Measurements from ENCODE around the gene HDGFL2. TPM values are rescaled to one million over a fixed set of nuclear protein-coding genes. Genes with fewer than 3 reads are reported as not detected.

Gene HDGFL2
- total RNA-seq, 1 donor from 2014 or later = 77.9 TPM

GRCh38 chr19:4513248-4513647, 41.2 kb downstream of the HDGFL2 start:
- no peak for DNase-seq (ENCODE audit: extremely low spot score, unreplicated experiment)
- Mint-ChIP-seq H3K36me3 (no peaks in the 10 kb centered on the region), H3K27ac (no peak overlapping the region), H3K4me3 (no peak overlapping the region), H3K4me1 (ENCODE audit: unreplicated experiment) (no peaks in the 10 kb centered on the region), H3K27me3 (no peaks in the 10 kb centered on the region), H3K9me3 (no peaks in the 10 kb centered on the region)
- no peak for TF ChIP-seq CTCF (conservative IDR thresholded peaks at IDR 0.05)

GRCh38 chr19:4515732-4516131, 43.6 kb downstream of the HDGFL2 start:
- no peak for DNase-seq (ENCODE audit: extremely low spot score, unreplicated experiment)
- no peaks in the 10 kb centered on the region for H3K4me1 Mint-ChIP-seq (ENCODE audit: unreplicated experiment)
- no peak for TF ChIP-seq CTCF (conservative IDR thresholded peaks at IDR 0.05)
- no peaks in the 10 kb centered on the region for H3K9me3 Mint-ChIP-seq
- H3K27ac Mint-ChIP-seq = no peak overlapping the region
- no peaks in the 10 kb centered on the region for H3K27me3 Mint-ChIP-seq
- no peaks in the 10 kb centered on the region for H3K36me3 Mint-ChIP-seq
- H3K4me3 Mint-ChIP-seq = no peak overlapping the region

GRCh38 chr19:4516199-4516938, 44.3 kb downstream of the HDGFL2 start:
- H3K36me3 Mint-ChIP-seq = no peaks in the 10 kb centered on the region
- no peaks in the 10 kb centered on the region for H3K4me1 Mint-ChIP-seq (ENCODE audit: unreplicated experiment)
- H3K4me3 Mint-ChIP-seq = no peak overlapping the region
- DNase-seq (ENCODE audit: extremely low spot score, unreplicated experiment) = no peak
- TF ChIP-seq CTCF (conservative IDR thresholded peaks at IDR 0.05) = no peak
- no peaks in the 10 kb centered on the region for H3K9me3 Mint-ChIP-seq
- H3K27me3 Mint-ChIP-seq = no peaks in the 10 kb centered on the region
- H3K27ac Mint-ChIP-seq = no peak overlapping the region

- H3K4me1 Mint-ChIP-seq (ENCODE audit: unreplicated experiment) = no peaks in the 10 kb centered on the region
- no peaks in the 10 kb centered on the region for H3K36me3 Mint-ChIP-seq
- no peak overlapping the region for H3K27ac Mint-ChIP-seq
- H3K27me3 Mint-ChIP-seq = no peaks in the 10 kb centered on the region
- no peak for DNase-seq (ENCODE audit: extremely low spot score, unreplicated experiment)
- no peaks in the 10 kb centered on the region for H3K9me3 Mint-ChIP-seq
- TF ChIP-seq CTCF (conservative IDR thresholded peaks at IDR 0.05) = no peak
- no peak overlapping the region for H3K4me3 Mint-ChIP-seq
Observed at GRCh38 chr19:4516939-4517300, 44.8 kb downstream of the HDGFL2 start.

- H3K4me3 Mint-ChIP-seq = no peak overlapping the region
- TF ChIP-seq CTCF (conservative IDR thresholded peaks at IDR 0.05) = no peak
- no peaks in the 10 kb centered on the region for H3K9me3 Mint-ChIP-seq
- no peaks in the 10 kb centered on the region for H3K36me3 Mint-ChIP-seq
- no peak overlapping the region for H3K27ac Mint-ChIP-seq
- H3K27me3 Mint-ChIP-seq = no peaks in the 10 kb centered on the region
- peak; percentile 65 for DNase-seq (ENCODE audit: extremely low spot score, unreplicated experiment)
- no peaks in the 10 kb centered on the region for H3K4me1 Mint-ChIP-seq (ENCODE audit: unreplicated experiment)
Observed at GRCh38 chr19:4517451-4518057, 45.5 kb downstream of the HDGFL2 start.
